Measurements from ENCODE around the gene SYT17. TPM values are rescaled to one million over a fixed set of nuclear protein-coding genes. Genes with fewer than 3 reads are reported as not detected.
A peak's percentile ranks its signal among the peaks of the same experiment; 100 is the strongest.

The SYT17 gene
- total and polyA plus RNA-seq, 12 donors = 1.1 to 6.5 (median 3.1) TPM

DNA sequence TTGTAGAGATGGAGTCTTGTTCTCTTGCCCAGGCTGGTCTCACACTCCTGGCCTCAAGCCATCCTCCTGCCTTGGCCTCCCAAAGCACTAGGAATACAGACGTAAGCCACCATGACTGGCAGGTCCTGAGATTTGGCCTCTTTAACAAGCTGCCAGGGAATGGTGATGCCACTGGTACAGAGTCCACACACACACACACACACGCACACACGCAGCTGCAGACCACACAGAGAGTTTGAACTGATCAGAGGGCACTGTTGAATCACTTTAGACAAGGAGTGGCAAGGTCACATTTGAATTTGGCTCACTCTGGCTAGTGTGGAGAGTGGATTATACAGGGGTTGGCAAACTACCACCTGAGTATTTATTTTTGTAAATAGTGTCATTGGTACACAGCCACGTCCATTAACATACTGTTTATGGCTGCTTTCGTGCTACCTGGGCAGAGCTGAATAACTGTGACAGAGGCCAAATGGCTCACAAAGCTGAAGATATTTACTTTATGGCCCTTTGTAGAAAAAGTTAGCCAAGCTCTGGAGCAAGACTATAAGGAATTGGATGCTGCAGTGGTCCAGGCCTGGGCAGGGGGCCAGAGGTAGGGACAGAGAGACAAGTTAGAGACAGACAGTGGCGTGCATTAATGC is 44.4 kb upstream of the SYT17 start:
- TF ChIP-seq, protein P1, sequence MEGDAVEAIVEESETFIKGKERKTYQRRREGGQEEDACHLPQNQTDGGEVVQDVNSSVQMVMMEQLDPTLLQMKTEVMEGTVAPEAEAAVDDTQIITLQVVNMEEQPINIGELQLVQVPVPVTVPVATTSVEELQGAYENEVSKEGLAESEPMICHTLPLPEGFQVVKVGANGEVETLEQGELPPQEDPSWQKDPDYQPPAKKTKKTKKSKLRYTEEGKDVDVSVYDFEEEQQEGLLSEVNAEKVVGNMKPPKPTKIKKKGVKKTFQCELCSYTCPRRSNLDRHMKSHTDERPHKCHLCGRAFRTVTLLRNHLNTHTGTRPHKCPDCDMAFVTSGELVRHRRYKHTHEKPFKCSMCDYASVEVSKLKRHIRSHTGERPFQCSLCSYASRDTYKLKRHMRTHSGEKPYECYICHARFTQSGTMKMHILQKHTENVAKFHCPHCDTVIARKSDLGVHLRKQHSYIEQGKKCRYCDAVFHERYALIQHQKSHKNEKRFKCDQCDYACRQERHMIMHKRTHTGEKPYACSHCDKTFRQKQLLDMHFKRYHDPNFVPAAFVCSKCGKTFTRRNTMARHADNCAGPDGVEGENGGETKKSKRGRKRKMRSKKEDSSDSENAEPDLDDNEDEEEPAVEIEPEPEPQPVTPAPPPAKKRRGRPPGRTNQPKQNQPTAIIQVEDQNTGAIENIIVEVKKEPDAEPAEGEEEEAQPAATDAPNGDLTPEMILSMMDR (IDR thresholded peaks at IDR 0.05) = no peak
- no peak for TF ChIP-seq POLR2A (IDR thresholded peaks at IDR 0.05)
- Histone ChIP-seq H3K27me3 (no peaks in the 10 kb centered on the region), H3K9me3 (replicated peaks in 1 of 3) (no peaks in the 10 kb centered on the region), H3K36me3 (replicated peaks in 1 of 2) (peaks cover 0 to 3% of the 10 kb centered on the region in 2 donors), H3K4me1 (replicated peaks in 1 of 2) (peaks cover 24 to 25% of the 10 kb centered on the region in 2 donors), H3K27ac (peak overlapping the region in 3 of 5 donors; percentile 28 to 49 (median 42)), H3K4me3 (no peak overlapping the region)
- 50 to 55% (median 51%) methylated on average over 6 of the region's 6 CpGs for WGBS, 4 donors
- DNase-seq = peak; percentile 60 to 82 (median 74)
- intact Hi-C loops (cut with DNase I) = no loop called here

DNA sequence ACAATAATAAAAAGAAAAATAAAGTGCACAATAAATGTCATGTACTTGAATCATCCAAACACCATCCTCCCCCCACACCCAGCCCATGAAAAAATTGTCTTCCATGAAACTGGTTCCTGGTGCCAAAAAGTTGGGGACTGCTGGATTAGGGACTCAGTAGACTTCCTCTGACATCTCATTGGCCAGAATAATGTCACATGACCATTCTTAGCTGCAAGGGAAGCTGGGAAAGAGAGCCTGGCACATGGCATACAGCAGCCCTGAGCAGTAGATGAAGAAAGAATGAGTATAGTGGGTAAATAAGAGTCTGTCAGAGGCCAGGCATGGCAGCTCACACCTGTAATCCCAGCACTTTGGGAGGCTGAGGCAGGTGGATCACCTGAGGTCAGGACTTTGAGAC is 41.7 kb upstream of the SYT17 start:
- DNase-seq = no peak
- no peaks in the 10 kb centered on the region for H3K27me3 ChIP-seq
- no peaks in the 10 kb centered on the region for H3K9me3 ChIP-seq (replicated peaks in 1 of 3)
- TF ChIP-seq POLR2A (IDR thresholded peaks at IDR 0.05) = no peak
- TF ChIP-seq, protein P1 (IDR thresholded peaks at IDR 0.05) = no peak
- H3K36me3 ChIP-seq (replicated peaks in 1 of 2) = peaks cover 0 to under 1% of the 10 kb centered on the region in 2 donors
- intact Hi-C loops (cut with DNase I) = no loop called here
- H3K4me1 ChIP-seq (replicated peaks in 1 of 2) = peaks cover 3 to 20% of the 10 kb centered on the region in 2 donors
- H3K4me3 ChIP-seq = no peak overlapping the region
- H3K27ac ChIP-seq = no peak overlapping the region

DNA sequence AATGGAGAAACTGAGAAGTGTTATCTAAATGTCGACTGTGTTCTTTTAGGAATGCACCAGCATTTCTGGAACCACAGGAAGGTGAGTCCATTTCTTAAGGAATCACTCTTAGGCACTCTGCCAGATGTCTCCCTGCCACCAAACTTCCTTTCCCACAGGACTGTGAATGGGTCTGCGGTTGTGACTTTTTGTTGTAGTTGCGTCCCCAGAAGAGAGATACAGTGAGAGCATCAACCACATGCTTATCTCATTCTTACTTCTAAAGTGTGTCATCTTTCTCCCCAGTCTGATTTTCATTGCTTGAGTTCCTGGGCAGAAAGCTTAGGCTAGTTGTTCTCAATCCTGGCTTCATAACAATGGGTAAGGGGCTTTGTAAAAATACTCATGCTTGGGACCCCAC is 40.8 kb upstream of the SYT17 start:
- no peak overlapping the region for H3K4me3 ChIP-seq
- WGBS, 4 donors = 73 to 79% (median 77%) methylated on average over 3 of the region's 3 CpGs
- no peaks in the 10 kb centered on the region for H3K27me3 ChIP-seq
- H3K9me3 ChIP-seq (replicated peaks in 1 of 3) = no peaks in the 10 kb centered on the region
- TF ChIP-seq, protein P1 (IDR thresholded peaks at IDR 0.05) = no peak
- no peak for TF ChIP-seq POLR2A (IDR thresholded peaks at IDR 0.05)
- peak overlapping the region in 1 of 5 donors; percentile 42 for H3K27ac ChIP-seq
- intact Hi-C loops (cut with DNase I) = no loop called here
- no peak for DNase-seq
- H3K4me1 ChIP-seq (replicated peaks in 1 of 2) = peaks cover 8 to 26% of the 10 kb centered on the region in 2 donors
- H3K36me3 ChIP-seq (replicated peaks in 1 of 2) = no peaks in the 10 kb centered on the region

- 52 to 83% (median 72%) methylated on average over 3 of the region's 3 CpGs for WGBS, 4 donors
- intact Hi-C loops (cut with DNase I) = no loop called here
- H3K4me3 ChIP-seq = no peak overlapping the region
- H3K9me3 ChIP-seq (replicated peaks in 1 of 3) = no peaks in the 10 kb centered on the region
- no peaks in the 10 kb centered on the region for H3K27me3 ChIP-seq
- peak overlapping the region in 1 of 5 donors; percentile 42 for H3K27ac ChIP-seq
- no peak for DNase-seq
- no peaks in the 10 kb centered on the region for H3K36me3 ChIP-seq (replicated peaks in 1 of 2)
- no peak for TF ChIP-seq POLR2A (IDR thresholded peaks at IDR 0.05)
- TF ChIP-seq, protein P1 (IDR thresholded peaks at IDR 0.05) = no peak
- peaks cover 8 to 30% of the 10 kb centered on the region in 2 donors for H3K4me1 ChIP-seq (replicated peaks in 1 of 2)
Observed at GRCh38 chr16:19127674-19128131, 40.3 kb upstream of the SYT17 start.

All from adrenal gland (tissue), 12 donors.